Fibroblast of lung (primary cell): ENCODE results near the gene ZMYM4. TPM values are rescaled to one million over a fixed set of nuclear protein-coding genes. Genes with fewer than 3 reads are reported as not detected.

Source experiments
- DNase-seq, 2 donors: peaks; one replicate each; pipeline versions ENCODE4 v3.0.0 to v3.0.0-alpha.2; 2010; ENCODE audit warnings: low read depth in 2 of 2
- H2AFZ ChIP-seq: 2 replicates; pipeline ENCODE4 v1.5.1; 2012; ENCODE audit warnings: low read length, control low read depth, inconsistent platforms
- H3K27ac ChIP-seq: 2 replicates; pipeline ENCODE4 v1.5.1; 2011; ENCODE audit warnings: low read length, control low read depth; ENCODE audit not compliant: insufficient read depth
- H3K27me3 ChIP-seq: 2 replicates; pipeline ENCODE4 v1.5.1; 2011; ENCODE audit warnings: mild to moderate bottlenecking, low read length; ENCODE audit not compliant: control insufficient read depth, insufficient read depth
- H3K36me3 ChIP-seq: 2 replicates; pipeline ENCODE4 v1.5.1; 2011; ENCODE audit warnings: low read length; ENCODE audit not compliant: control insufficient read depth, insufficient read depth
- H3K4me1 ChIP-seq: 2 replicates; pipeline ENCODE4 v1.5.1; 2011; ENCODE audit warnings: low read length; ENCODE audit not compliant: control insufficient read depth, insufficient read depth; ENCODE audit errors: extremely low read depth
- H3K4me2 ChIP-seq: 2 replicates; pipeline ENCODE4 v1.5.1; 2011; ENCODE audit warnings: low read length, control low read depth; ENCODE audit not compliant: insufficient read depth; ENCODE audit errors: extremely low read depth
- H3K4me3 ChIP-seq, 4 experiments: fragments of 200-600 bp in 1 of 4; sonication (generic) in 1 of 4; replicated peaks in 1 of 4; 2 replicates each; pipeline ENCODE4 v1.5.1; 2011 to 2016; ENCODE audit warnings: low read length in 4 of 4, low read depth in 3 of 4, mild to moderate bottlenecking in 3 of 4, control low read depth in 2 of 4, inconsistent platforms in 1 of 4, mixed read lengths in 1 of 4; ENCODE audit not compliant: insufficient read depth in 1 of 4; ENCODE audit errors: control extremely low read depth in 1 of 4
- H3K79me2 ChIP-seq: 2 replicates; pipeline ENCODE4 v1.5.1; 2012; ENCODE audit warnings: mild to moderate bottlenecking, low read length, inconsistent platforms; ENCODE audit not compliant: control insufficient read depth, insufficient read depth
- H3K9ac ChIP-seq: 2 replicates; pipeline ENCODE4 v1.5.1; 2011; ENCODE audit warnings: mild to moderate bottlenecking, low read length, control low read depth; ENCODE audit not compliant: insufficient read depth
- H3K9me3 ChIP-seq: 2 replicates; pipeline ENCODE4 v1.5.1; 2012; ENCODE audit warnings: low read depth, low read length; ENCODE audit not compliant: control insufficient read depth, insufficient read depth
- H4K20me1 ChIP-seq: 2 replicates; pipeline ENCODE4 v1.5.1; 2011; ENCODE audit warnings: low read length; ENCODE audit not compliant: control insufficient read depth, insufficient read depth; ENCODE audit errors: extremely low read depth
- CTCF ChIP-seq, 2 donors: IDR thresholded peaks in 1 of 2; conservative IDR thresholded peaks in 1 of 2; 1 replicate in 1 of 2; 2 replicates in 1 of 2; pipeline ENCODE4 v1.5.1; 2011 to 2012; ENCODE audit warnings: low read length in 2 of 2, control low read depth in 1 of 2, inconsistent platforms in 1 of 2, low read depth in 1 of 2, mild to moderate bottlenecking in 1 of 2
- EZH2 ChIP-seq: IDR thresholded peaks from 2 replicates; pipeline ENCODE4 v1.5.1; 2012; ENCODE audit warnings: low read length, control low read depth, mild to moderate bottlenecking; ENCODE audit errors: missing control alignments
- polyA plus RNA-seq, 2 donors: library from polyadenylated mRNA; depleted of rRNA in 1 of 2; stranded (reverse) in 1 of 2; unstranded in 1 of 2; fragments of >200 nt; gene quantifications; 2 replicates each; pipeline ENCODE4 v1.2.1, GENCODE V29; 2011 to 2012; ENCODE audit warnings: missing spikeins in 1 of 2
- total RNA-seq: library from RNA; depleted of rRNA; stranded (reverse); fragments of >200 nt; gene quantifications from 2 replicates; pipeline ENCODE4 v1.2.1, GENCODE V29; 2014

Gene ZMYM4
- total and polyA plus RNA-seq, 2 donors (not counting 1 experiment from before 2014, with no cell fraction given), result 40.5 to 54.1 TPM

GRCh38 chr1:35287807-35288640 lies 19.5 kb downstream of the ZMYM4 start:
- no peak overlapping the region for H3K4me3 ChIP-seq
- H4K20me1 ChIP-seq, result no peaks in the 10 kb centered on the region
- peaks cover 2% of the 10 kb centered on the region for H3K36me3 ChIP-seq
- no peaks in the 10 kb centered on the region for H3K9me3 ChIP-seq
- peak overlapping the region; percentile 32 for H3K4me2 ChIP-seq
- H3K27ac ChIP-seq, result peak overlapping the region; percentile 37
- peaks cover 36% of the 10 kb centered on the region for H3K79me2 ChIP-seq
- H3K9ac ChIP-seq, result no peak overlapping the region
- TF ChIP-seq EZH2 (no peak), CTCF (conservative IDR thresholded peaks at IDR 0.05 in 1 of 2, IDR thresholded peaks at IDR 0.05 in 1 of 2; ENCODE audit: low read depth in 1 of 2, low read length in 2 of 2) (no peak)
- DNase-seq, result peak; percentile 37 to 85
- no peaks in the 10 kb centered on the region for H3K4me1 ChIP-seq
- H3K27me3 ChIP-seq, result no peaks in the 10 kb centered on the region
- no peak overlapping the region for H2AFZ ChIP-seq

GRCh38 chr1:35288761-35289160 lies 20.3 kb downstream of the ZMYM4 start:
- peaks cover 38% of the 10 kb centered on the region for H3K79me2 ChIP-seq
- H3K27ac ChIP-seq, result peak overlapping the region; percentile 37
- no peak for TF ChIP-seq CTCF (conservative IDR thresholded peaks at IDR 0.05 in 1 of 2, IDR thresholded peaks at IDR 0.05 in 1 of 2; ENCODE audit: low read depth in 1 of 2, low read length in 2 of 2)
- no peak for TF ChIP-seq EZH2

GRCh38 chr1:35290452-35290851 lies 21.9 kb downstream of the ZMYM4 start:
- no peak overlapping the region for H3K9ac ChIP-seq
- H3K36me3 ChIP-seq, result peaks cover 2% of the 10 kb centered on the region
- H3K4me1 ChIP-seq, result no peaks in the 10 kb centered on the region
- H2AFZ ChIP-seq, result no peak overlapping the region
- DNase-seq, result no peak
- H3K4me3 ChIP-seq, result no peak overlapping the region
- TF ChIP-seq CTCF (conservative IDR thresholded peaks at IDR 0.05 in 1 of 2, IDR thresholded peaks at IDR 0.05 in 1 of 2; ENCODE audit: low read depth in 1 of 2, low read length in 2 of 2) (no peak), EZH2 (no peak)
- peaks cover 30% of the 10 kb centered on the region for H3K79me2 ChIP-seq
- no peak overlapping the region for H3K27ac ChIP-seq
- no peaks in the 10 kb centered on the region for H3K27me3 ChIP-seq
- no peaks in the 10 kb centered on the region for H4K20me1 ChIP-seq
- H3K9me3 ChIP-seq, result no peaks in the 10 kb centered on the region
- H3K4me2 ChIP-seq, result no peak overlapping the region

More at GRCh38 chr1:35288761-35289160, 20.3 kb downstream of the ZMYM4 start:
- H3K4me1 ChIP-seq, result no peaks in the 10 kb centered on the region
- H3K4me2 ChIP-seq, result no peak overlapping the region
- peaks cover 2% of the 10 kb centered on the region for H3K36me3 ChIP-seq
- H4K20me1 ChIP-seq, result no peaks in the 10 kb centered on the region
- H3K27me3 ChIP-seq, result no peaks in the 10 kb centered on the region
- peak; percentile 15 to 82 for DNase-seq
- no peak overlapping the region for H3K4me3 ChIP-seq
- H3K9ac ChIP-seq, result no peak overlapping the region
- no peaks in the 10 kb centered on the region for H3K9me3 ChIP-seq
- no peak overlapping the region for H2AFZ ChIP-seq
